ENCODE results near the gene KSR1.

KSR1 gene

DNA sequence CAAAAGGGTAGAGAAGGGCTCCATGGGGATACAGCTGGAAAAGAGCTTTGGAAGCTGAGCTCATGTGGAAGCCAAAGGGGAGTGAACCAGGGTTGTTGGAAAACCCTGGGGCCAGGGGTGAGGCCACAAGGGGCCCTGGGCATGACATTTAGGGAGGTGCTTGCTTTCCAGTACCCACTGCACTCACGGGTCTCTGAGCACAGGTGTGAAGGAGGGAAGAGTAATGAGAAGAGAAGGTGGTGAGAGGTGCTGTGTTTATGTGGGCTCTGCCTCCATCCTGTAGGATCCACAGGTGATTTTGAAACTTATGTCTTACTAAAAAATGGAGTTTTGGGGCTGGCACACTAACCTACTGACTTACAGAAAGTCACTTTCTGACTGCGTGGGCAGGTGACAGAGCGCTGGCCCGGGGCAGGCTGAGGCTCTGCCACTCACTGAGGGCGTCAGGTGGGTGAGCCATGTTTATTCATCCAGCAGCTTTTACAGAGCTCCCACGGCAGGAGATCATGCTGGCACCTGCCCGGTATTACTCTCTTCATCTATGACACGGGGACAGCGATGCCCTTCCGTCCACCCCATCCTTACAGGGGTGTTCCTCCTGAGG lies 18.9 kb downstream of the KSR1 start:
- DNase-seq = no peak

DNA sequence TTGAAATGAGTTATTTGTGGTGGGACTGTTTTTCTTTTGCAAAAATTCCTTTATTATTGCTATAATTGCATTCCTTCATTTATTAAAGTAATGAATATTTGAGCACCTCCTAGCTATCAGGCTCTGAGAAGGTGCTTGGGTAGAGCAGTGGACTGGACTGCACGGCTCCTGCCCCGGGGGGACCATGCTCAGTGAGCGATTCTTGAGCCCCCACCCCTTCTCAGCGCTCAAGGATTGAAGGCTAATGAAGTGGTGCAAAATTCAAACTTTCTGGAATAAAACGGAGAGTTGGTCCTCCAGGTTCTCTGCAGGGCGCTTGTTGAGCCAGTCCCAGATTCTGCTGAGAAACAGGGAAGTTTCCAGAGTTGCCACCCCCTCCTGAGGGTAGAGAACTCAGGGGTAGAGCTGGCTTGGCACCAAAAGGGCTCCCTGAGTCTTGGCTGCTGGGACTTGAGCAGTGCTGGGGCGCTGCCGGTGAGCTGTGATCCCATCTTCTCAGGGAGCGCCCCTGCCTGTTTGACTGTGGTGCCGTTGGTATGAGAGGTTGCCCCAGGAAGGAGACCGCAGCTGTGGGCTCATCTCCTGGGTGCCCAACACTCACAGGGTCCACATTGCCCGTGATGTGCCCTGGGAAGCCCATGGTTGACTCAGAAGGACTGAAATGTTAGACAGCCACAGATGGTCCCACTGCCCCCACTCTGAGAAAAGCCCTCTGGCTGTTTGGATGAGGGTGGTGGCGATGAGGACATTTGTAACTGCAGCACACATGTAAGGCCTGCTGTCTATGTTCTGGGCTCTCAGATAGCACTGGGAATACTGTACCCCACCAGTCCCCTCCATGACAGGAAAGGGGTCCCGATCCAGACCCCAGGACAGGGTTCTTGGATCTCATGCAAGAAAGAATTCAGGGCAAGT lies 20.0 kb downstream of the KSR1 start:
- DNase-seq = no peak

DNA sequence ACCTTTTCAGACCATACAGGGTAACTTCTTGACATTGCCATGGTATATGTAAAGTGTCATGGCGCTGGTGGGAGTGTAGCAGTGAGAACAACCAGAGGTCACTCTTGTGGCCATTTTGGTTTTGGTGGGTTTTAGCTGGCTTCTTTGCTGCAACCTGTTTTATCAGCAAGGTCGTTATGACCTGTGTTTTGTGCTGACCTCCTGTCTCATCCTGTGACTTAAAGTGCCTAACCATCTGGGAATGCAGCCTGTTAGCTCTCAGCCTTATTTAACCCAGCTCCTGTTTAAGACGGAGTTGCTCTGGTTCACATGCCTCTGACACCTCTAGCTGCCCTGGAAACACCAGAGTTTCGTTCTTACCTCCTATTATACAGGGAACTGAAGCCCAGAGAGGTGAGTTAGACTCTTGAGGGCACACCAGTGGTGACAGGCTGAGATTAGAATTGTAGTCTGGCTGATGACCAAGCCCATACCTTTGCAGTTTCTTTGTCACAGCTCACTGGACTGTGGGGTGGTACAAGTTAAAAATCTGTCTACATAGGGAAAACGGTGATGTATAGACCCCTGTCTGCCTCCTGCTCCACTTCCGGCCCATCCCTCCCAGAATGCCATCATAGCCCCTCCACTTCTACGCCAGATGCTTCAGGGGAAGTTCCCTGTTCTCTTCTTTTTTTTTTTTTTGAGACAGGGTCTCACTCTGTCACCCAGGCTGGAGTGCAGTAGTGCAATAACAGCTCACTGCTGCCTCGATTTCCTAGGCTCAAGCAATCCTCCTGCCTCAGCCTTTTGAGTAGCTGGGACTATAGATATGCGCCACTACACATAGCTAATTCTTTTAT lies 21.0 kb downstream of the KSR1 start:
- DNase-seq = no peak

DNA sequence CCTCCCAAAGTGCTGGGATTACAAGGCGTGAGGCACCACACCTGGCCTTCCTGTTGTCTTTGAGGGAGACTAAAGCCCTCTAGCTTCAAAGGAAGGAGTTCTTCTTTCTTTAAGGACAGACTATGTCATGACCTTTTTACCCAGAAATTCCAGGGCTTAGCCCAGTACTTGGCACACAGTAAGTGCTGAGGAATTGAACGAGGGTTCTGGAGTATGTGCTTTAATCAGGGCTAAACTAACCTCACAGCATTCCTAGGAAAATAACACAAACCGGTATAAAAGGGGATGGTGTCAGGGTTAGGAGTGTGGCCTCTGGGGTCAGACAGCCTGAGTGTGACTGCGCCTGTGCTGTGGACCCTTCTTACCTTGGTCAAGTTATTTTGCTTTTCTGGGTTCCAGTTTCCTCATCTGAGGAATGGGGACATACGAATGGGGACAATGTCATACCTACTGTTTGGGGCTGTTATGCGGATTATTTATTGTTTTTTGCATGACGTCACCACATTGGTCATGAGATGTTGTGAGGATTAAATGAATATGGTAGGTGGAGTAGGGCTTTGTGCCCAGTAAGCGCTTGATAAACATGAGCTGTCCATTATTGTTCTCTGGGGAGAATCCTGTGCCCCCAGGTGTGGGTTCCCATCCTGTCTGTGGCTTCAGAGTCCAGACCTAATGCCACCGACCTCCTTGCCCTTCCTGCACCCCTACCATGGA lies 21.9 kb downstream of the KSR1 start:
- no peak for DNase-seq

DNA sequence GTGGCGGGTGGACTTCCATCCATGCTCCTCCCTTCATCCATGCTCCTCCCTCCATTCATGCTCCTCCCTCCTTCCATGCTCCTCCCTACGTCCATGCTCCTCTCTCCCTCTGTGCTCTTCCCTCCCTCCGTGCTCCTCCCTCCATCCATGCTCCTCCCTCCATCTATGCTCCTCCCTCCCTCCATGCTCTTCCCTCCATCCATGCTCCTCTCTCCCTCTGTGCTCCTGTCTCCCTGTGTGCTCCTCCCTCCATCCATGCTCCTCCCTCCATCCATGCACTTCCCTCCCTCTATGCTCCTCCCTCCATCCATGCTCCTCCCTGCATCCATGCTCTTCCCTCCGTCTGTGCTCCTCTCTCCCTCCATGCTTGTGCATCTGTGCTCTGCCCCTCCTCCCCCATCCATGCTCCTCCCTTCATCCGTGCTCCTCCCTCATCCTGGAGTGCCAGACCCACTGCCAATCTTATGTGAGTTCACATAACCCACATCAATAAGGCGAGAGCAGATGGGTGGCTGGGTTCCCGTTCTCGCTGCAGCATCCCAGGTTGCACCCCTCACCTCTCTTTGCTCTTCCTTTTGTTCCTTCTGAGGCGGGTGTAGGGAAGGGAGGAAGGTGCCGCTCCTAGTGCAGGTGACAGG lies 22.8 kb downstream of the KSR1 start:
- DNase-seq = no peak

DNA sequence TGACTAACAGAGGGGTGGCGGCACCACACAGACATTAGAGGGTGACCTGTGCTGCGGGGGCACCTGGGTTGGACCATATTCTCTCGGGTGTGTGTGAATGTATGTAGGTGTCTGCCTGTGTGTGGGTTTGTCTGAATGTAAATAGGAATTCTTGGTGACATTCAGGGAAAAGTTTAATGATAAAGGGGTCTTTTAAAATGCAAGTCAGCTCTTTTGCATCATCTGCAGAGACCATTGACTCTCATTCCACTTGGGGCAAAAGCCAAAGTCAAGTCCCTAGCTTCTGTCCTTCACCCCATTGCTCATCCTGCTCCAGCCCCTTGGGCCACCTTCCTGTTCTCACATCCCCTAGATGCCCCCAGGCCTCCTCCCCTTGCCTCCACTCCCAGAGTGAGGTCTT lies 23.6 kb downstream of the KSR1 start:
- no peak for DNase-seq

DNA sequence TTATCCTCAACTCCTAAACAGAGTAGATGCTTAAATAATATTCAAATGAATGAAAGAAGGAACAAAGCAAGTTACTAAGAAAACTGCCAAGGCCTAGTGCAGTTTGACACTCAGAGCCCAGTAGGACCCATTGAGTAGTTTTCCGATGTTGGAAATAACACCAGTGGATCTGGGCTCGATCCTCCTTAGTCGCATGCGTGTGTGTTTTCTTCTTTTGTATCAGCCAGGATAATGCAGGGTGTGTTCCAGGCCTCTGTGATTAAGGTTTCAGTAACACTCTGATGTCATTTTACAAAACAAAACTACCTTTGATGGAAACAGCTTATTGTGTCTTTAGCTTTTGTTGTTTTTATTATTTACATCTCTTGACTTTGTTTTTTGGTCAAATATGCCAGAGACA lies 24.5 kb downstream of the KSR1 start:
- no peak for DNase-seq

DNA sequence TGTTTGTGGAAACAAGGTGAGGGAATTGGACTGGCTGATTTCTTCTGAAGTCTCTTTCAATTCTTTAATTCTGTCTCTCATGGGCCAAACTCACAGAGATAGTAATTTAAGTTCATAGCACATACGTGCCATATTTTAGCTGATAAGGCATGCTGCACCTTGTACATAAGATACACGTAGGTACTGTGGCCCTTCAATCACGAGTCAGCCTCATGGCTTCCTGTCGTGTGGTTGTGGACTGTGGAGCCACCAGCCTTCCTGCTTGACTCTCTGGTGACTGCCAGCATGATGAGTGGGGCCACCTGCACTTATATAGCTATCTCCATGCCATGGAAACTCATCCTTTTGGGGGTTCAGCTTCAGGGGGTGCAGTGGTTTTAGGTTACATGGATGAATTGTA lies 25.1 kb downstream of the KSR1 start:
- DNase-seq = peak; percentile 17

DNA sequence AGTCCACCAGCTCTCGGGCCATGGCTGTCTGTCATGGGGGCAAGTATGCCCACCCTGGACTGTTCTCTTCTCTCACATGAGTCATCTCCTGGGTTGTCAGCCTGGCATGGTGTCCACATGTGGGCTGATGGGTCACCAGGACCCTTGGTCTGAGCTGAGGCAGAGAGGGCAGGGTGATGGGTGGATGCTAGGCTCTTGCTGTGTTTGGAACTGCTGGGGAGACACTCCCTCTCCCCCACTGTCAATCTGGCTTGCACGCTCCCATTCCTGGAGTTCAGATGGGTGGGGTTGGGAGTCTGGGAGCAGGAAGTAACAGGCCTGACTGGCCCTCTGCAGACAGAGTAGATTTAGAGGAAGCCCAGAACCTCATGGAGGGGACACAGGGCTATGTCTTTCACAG lies 28.9 kb downstream of the KSR1 start:
- no peak for DNase-seq

DNA sequence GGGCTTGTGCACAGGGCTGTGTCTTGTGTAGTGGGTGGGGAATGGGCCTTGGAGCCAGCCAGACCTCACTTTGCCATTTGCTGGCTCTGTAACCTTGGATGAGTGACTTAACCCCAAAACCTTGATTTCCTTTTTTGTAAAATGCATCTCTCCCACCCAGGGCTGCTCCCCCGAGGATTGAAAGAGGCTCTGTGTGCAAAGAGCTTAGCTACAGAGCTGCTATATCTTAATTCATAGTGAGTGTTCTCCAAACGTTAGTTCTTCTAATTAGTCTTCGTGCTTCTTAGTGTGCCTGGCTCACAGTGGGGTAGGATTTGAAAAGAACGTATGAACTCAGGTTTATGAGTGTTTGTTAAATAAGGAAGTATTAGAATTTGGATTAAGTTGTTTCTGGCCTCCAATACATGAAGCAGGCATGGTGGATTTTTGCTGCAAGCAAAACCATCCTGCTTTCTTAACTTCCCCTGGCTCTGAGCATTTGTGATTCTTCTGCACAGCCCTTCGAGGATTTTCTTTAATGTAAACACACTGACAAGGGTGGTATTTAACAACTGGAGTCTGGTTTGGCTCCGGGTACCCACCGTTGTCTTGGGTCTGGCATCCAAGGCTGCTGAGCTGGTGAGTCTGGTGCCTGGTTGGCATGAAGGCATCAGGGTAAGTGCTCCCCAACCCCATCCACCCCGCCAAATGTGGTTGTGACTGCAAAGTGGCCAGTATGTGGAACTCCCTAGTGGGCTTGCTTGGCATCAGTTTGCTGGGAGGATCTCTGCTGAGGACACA lies 29.7 kb downstream of the KSR1 start:
- no peak for DNase-seq

DNA sequence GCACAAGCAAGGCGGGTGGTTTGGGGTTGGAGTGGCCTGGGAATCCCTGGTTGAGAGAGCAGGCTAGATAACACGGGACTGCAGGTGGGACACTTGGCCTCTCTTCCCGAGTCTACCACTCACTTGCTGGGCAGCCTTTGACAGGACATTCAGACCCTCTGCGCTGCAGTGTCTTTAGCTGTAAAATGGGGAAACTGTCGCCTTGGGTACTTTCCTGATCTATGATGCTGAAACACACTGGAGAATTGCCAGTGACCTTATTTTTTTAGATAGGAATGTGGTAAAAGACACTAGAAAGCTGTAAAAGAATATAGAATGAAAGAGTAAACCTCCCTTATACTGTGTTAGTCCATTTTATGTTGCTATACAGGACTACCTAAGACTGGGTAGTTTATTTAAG lies 30.5 kb downstream of the KSR1 start:
- DNase-seq = no peak

DNA sequence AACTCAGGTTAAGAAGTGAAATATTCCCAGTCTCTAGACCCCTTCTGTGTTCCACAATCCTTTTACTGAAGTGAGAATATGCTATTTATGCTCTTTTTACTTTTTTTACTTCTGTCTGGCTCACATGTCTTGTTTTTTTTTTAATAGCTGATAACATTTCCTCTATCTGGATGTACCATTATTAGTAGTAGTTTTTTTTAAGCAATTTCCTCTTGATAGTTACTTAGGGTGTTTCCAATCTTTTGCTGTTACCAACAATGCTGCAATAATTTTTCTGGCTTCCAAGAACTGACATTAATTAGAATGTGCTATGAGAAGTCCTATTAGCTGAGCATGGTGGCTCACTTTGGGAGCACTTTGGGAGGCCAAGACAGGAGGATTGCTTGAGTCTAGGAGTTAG lies 32.0 kb downstream of the KSR1 start:
- no peak for DNase-seq

DNA sequence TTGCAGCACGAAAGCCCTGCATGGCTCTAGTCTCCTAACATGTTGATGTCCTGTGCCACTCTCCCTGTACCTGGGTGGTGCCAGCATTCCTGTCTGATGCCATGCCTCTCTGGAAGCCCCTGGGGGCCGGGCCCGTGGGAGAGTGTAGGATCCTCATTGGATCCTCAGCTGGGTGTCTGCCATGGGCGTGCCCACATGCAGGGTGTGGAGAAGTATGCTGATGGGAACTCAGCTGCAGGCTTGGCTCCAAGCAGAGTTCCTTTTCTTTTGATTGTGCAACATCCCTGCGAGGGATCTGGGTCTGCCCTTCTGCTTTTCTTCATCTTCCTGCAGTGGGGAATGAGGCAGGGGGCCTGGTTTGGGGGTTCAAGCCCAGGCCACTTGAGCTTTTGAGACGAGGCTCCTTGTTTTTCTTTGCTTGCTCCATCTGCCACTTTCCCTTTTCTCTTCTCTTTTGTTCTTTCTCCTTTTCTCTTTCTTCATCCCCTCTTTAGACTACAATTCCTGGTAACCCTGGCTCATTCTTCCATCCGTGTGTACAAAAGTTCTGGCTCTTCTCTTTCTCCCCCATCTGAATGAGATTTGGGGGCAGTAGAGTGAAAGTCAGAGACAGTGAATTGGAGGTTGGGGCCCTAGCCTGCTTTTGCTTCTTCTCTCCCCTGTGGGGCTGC lies 32.9 kb downstream of the KSR1 start:
- DNase-seq = no peak

DNA sequence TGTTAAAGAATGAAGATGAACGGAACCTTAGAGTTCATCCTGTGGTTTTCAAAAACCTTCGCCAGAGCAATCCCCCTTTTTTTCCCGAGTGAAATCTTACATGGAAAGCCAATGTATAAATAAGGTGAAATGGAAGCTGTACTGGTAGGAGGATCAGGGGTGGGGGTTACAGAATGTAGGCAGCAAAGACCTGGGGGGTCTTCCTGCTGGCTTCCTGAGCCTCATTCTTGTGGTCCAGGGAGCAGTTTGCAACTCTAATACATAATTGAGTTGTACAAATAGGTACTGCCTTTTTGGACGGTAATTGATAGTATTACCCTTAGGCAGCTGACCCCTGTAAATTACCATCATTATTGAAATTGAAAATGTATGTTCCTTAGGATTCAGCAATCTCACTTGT lies 34.1 kb downstream of the KSR1 start:
- no peak for DNase-seq

DNA sequence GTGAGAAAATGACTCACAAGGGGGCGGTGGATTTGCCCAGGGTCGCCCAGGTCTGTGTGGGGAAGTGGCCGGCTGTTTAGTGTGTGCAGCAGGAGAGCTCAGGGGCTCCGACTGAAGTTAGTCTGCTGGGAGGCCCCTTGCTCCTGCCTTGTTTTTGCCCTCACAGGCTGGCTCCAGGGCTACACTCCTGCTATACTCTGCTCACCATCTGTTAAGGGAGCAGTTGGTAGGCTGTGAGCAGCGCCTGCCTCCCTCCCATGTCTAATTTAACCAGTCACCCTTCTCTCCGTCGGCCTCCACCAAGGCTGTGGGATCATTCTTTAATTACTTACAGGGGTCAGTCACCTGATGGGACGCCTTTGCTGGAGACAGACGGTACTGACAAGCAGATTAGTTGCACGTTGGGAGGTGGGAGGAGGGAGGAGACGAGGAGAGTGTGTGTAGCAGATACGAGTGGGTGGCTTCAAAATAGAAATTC lies 35.5 kb downstream of the KSR1 start:
- no peak for DNase-seq

DNA sequence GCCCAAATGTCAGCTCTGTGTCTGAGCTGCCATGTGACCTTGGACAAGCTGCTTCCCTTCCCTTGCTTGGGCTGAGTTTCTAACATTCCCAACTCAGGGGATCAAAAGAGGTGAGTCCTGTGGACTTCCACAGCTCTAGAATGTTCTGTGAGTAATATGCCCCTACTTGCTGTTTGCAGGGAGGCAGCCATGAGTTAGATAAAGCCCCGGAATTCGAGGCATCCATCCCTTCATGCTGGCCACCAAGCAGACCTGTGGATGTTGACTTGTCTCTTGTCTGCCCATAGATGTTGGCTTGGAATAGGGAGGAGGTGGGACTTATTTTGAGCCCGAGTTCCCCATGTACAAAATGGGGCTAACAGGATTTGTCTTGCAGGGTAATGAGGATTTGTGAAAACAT lies 36.2 kb downstream of the KSR1 start:
- DNase-seq = no peak

DNA sequence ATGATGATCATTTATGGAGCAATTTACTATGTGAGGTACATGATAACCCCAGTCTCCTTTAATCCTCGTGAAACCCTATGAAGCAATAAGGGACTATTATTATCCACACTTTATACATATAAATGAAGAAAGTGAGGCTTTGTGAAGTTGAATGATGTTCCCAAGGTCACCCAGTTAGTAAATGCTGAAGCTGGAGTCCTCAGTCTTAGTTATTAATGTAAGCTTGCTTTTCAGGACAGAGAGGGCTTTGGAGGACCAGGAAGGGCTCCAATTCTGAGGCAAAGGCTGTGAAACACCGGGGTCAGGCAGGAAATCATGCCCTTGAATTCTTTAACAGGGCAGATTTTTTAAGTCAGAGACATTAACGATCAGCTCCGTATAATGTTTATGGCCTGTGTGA lies 36.8 kb downstream of the KSR1 start:
- DNase-seq = no peak

DNA sequence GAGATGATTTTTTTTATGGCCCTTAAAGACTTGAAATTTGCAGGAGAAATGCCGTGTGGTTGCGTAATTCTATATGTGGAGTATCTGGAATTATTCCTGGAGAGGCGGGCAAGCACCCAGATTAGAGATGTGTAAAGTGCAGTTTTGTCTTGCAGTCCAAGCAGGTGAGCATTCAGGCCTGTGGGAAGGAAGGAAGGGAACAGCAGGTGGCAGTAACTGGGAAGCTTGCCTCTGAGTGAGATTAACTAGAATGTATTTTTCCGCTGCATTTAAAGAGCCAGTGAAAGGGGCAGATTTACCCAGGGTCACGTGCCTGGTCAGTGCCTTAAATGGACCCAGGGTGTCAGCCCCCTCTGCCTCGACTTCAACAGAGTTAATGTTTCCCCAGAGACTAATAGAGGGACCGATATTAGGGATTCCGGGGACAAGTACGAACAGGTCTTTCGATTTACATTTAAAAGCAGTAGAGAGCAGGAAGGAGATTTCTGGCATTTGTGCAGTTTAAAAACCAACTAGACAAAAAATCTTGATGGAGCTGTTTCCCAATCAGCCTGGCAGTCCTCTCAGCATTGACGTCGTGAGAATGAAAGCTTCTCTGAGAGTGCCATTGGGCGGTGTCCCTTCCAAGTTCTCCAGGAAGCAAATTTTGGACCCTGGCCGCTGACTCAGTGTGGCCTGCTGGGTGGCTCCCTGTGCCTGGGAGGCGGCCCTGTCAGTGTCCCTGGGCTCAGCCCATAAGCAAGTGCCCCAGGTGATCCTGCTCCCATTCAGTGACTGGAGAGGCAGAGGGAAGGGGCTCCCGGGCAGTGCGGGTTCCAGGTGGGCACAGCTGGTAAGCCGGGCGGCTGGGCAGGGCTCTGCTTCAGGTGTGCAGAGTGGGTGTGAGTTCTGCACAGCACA lies 38.2 kb downstream of the KSR1 start:
- no peak for DNase-seq

DNA sequence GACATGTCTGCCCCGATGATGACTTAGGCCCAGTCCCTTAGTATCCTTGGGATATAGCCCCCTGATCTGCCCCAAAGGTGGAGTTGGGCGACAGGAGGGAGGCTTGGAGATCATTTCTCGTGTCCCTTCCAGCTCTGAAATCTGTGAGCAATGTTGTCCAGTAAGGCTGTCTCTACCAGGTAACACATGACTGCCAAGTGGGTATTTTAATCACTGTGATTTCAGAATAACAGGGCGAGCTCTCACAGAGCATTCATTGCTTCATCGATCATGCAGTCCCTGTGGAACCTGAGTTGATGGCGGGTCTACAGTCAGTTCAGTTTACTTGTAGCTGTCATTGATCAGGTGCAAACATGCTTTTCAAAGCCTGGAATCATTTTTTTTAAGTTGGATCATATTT lies 39.2 kb downstream of the KSR1 start:
- no peak for DNase-seq

DNA sequence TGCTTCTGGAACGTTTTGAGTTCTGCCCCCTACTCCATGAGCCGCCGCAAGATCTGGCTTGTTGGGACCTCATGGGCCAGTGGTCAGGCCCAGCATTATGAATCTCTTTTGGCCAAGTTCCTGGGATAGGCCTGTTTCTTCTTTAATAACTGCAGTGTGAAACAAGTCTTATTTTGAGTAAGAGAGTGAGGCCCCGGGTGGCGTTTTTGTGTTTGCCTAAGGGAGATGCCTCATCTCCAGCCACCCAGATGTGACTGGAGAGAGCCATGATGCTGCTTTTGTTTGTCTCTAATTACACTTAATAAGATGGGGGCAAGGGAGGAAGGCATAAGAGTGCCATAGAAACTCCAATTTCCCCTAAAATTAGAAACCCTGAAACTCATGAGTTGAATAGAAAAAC lies 39.8 kb downstream of the KSR1 start:
- no peak for DNase-seq

Data from effector CD4-positive, alpha-beta T cell (primary cell).